ENCODE data around the gene EIF4E1B.

The EIF4E1B gene

GRCh38 chr5:176694146-176694545 is 63.7 kb downstream of the EIF4E1B start:
- no peak for DNase-seq

- no peak for DNase-seq
Observed at GRCh38 chr5:176694631-176695030, 64.2 kb downstream of the EIF4E1B start.

GRCh38 chr5:176695073-176695472 is 64.6 kb downstream of the EIF4E1B start:
- no peak for DNase-seq

Data from right forelimb (tissue), 1 donor.